HG03175 (cell line): ENCODE data around the gene METTL22.
"Not testable (repeated sequence)": the region's sequence is repeated elsewhere in the genome, so short reads cannot be mapped to it uniquely, and the experiment has no call there.

ENCODE experiments used
- ATAC-seq: cut with Tn5 transposase; IDR thresholded peaks from one replicate; pipeline ENCODE4 v1.9.1; 2021; ENCODE audit warnings: mild to moderate bottlenecking, moderate library complexity; ENCODE audit not compliant: unreplicated experiment

Gene METTL22

GRCh38 chr16:8631373-8631772 lies 9.9 kb downstream of the METTL22 start:
- no peak for ATAC-seq

DNA sequence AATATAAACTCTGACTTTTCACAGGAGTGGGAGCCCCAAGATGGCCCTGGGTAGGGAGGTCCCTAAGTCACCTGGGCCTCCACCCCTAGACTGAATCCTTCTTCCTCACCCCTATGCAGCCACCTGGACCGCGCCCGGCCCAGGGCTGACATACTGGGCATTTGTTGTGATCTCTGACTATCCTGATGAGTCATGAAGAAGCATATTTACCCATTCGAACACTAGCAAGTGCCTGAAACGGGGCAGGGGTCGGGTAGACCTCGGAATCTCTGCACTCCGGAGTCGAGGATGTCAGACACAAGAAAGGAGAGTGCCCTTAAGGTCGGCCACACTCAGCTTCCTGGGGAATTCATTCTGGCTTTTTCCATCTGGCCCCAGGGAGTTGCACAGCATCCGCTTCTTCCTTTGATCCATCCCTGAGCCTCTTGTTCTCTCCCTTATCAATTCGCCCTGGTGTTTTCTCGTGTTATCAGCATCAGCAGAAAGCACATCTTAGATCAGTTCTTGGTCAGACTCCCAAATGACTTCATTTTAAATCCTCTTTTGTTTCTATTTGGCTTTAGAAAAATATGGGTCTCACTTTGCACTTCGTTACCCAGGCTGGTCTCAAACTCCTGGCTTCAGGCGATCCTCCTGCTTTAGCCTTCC lies 10.4 kb downstream of the METTL22 start:
- ATAC-seq, result no peak

DNA sequence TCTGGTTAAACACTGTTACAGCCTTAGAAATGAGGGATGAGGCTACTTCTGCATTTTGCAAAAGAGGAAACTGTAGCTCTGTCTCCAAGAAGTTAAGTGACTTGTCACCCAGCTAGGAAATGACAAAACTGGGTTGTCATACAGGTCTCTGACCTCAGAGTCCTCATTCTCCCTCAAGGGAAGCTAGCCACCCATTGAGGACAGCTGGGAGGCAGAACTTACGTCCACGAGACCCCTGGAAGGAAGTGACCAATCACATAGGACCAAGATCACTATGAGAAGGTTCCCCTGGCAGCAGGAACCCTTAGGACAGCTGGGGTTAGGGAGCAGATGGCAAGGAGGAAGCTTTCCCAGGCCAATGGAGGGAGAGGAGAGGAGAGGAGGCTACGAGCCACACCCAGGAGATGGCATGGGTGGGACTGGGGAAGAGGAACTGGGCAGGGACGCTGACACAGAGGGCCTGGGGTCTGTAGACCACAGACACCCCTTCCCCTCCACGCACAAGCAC lies 11.2 kb downstream of the METTL22 start:
- ATAC-seq, result no peak

DNA sequence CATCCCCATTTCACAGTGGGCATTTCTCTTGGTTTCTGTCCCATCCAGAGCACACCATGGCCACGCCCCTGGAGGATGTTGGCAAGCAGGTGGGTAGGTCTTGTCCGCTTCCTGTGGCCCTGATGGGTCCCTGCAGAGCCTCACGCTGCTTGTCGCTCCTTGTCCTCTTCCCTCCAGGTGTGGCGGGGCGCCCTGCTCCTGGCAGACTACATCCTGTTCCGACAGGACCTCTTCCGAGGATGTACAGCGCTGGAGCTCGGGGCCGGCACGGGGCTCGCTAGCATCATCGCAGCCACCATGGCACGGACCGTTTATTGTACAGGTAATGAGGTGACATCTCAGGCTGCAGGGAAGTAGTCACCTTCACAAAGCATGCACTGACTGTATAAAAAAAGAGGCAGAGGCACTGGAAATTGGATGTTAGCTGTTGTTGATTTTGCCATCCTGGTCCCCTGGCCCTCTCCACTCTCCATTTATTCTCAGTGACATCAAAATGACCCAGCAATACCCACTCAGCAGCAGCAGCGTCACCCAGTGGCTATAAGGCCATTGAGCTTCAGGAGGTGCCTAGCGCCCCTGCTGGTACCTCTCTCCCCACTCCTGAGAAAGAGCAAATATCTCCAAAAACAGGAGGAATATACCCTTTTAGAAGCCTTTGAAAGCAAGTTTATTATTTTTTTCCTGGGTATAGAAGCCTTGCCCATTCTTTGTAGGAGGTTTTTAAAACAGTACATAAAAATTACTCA lies 13.7 kb downstream of the METTL22 start:
- ATAC-seq, result no peak

GRCh38 chr16:8639694-8640093 lies 18.2 kb downstream of the METTL22 start:
- no peak for ATAC-seq

DNA sequence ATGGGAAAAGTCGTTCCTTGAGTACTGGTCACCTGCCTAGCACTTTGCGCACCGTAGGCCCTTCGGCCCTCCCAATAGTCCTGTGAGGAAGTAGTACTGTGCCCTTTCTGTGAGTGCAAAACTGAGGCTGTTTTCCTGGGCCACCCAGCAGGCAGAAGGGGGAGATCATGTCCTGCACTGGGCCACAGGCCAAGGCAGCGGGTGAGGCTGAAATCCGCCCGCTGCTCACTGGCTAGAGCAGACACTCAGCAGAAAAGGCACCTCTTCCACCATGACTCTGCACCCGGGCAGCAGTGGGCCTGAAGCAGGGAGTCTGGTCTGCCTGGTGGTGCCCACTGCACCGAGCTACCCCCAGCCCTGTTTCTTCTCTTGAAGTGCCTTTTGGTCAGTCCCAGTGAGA lies 20.2 kb downstream of the METTL22 start:
- no peak for ATAC-seq

GRCh38 chr16:8642146-8642545 lies 20.6 kb downstream of the METTL22 start:
- ATAC-seq, result no peak

- ATAC-seq, result no peak
Measured at GRCh38 chr16:8644211-8645140, 23.0 kb downstream of the METTL22 start.

GRCh38 chr16:8645141-8645521 lies 23.6 kb downstream of the METTL22 start:
- no peak for ATAC-seq

- no peak for ATAC-seq
Measured at GRCh38 chr16:8645831-8646230, 24.3 kb downstream of the METTL22 start.

- ATAC-seq, result no peak
Measured at GRCh38 chr16:8646326-8647053, 25.0 kb downstream of the METTL22 start.

DNA sequence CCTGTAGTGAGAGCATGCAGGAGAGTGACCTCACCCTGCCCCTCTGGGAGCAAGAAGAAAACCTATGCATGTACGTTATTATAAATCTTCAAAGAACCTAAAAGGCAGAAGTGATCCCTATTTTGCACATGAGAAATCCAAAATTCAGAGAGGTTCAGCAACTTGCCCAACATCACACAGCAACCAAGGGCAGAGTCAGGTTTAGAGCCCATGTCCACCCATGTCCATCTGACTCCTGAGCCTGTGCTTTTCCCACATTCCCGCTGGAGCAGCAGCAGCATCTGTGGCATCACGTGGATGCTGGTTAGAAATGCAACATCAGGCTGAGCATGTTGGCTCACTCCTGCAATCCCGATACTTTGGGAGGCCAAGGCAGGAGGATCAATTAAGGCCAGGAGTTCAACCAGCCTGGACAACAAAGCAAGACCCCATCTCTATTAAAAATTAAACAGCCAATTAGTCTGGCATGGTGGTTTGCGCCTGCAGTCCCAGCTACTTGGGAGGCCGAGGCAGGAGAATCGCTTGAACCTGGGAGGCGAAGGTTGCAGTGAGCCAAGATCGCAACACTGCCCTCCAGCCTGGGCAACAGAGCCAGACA lies 26.3 kb downstream of the METTL22 start:
- ATAC-seq, result no peak

- ATAC-seq, result no peak
Measured at GRCh38 chr16:8648877-8649276, 27.4 kb downstream of the METTL22 start.

- no peak for ATAC-seq
Measured at GRCh38 chr16:8649829-8650554, 28.5 kb downstream of the METTL22 start.

DNA sequence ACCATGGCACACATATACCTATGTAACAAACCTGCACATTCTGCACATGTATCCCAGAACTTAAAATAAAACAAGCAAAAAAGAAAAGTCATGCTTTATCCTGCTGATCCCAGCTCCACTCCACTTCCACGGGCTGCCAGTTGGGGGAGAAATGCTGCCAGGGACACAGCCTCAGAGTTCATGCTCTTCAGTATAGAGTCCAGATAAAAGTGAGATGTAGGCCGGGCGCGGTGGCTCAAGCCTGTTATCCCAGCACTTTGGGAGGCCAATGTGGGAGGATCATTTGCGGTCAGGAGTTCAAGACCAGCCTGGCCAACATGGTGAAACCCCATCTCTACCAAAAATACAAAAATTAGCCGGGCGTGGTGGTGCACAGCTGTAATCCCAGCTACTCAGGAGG lies 30.5 kb downstream of the METTL22 start:
- not testable (repeated sequence) for ATAC-seq

- ATAC-seq, result peak; percentile 76
Measured at GRCh38 chr16:8655184-8655717, 33.8 kb downstream of the METTL22 start.

- ATAC-seq, result no peak
Measured at GRCh38 chr16:8656376-8656775, 34.9 kb downstream of the METTL22 start.

DNA sequence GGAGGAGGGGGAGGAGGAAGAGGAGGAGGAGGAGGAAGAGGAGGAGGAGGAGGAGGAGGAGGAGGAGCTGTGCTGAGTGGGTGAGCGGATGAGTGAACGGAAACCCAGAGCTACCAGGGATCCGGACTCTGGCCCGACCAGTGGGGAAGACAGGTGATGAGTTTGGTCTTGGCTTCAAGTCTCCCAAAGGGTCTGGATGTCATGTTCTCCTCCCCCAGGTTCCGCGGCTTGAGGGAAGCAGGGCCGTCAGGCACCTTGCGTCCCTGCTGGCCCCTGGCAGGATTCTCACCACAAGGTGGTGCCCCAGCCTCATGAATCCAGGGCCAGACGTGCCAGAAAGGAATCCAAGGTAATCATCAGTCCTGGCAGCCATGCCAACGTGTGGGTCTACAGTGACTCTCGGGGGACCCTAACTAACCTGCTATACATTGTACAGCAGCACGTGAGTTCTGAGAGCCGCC lies 39.4 kb downstream of the METTL22 start:
- ATAC-seq, result no peak

GRCh38 chr16:8661703-8662102 lies 40.2 kb downstream of the METTL22 start:
- no peak for ATAC-seq
